Measurements from ENCODE around the gene VSX2. TPM values are rescaled to one million over a fixed set of nuclear protein-coding genes. Genes with fewer than 3 reads are reported as not detected.

The VSX2 gene
- total and polyA plus RNA-seq, 4 donors = not detected

DNA sequence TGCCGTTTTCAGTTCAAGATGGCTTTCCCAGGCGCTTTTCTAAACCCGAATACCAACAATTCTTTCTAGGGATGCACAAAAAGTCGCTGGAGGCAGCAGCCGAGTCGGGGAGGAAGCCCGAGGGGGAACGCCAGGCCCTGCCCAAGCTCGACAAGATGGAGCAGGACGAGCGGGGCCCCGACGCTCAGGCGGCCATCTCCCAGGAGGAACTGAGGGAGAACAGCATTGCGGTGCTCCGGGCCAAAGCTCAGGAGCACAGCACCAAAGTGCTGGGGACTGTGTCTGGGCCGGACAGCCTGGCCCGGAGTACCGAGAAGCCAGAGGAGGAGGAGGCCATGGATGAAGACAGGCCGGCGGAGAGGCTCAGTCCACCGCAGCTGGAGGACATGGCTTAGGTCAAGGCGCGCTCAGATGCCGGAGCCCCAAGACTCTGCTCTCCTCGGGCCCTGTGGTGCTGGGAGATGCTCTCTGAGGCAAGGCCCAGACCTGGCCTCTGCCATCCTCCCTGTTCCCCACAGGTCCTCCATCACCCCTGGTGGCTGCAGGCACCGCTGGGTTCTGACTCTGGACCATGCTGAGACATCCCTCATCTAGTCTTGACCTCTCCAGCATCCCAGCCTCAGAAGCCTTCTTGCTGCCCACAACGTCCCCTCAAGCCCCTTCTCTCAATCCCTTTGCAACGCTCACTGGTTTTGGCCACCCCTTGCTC, 21.4 kb downstream of the VSX2 start:
- DNase-seq = no peak
- no peak overlapping the region for H3K27ac ChIP-seq (ENCODE audit: low read depth in 1 of 2, low read length in 1 of 2)
- no peak overlapping the region for H3K9ac ChIP-seq (ENCODE audit: insufficient read depth in 1 of 2, low read length in 2 of 2)
- H3K4me3 ChIP-seq = no peak overlapping the region
- H3K36me3 ChIP-seq (ENCODE audit: control insufficient read depth in 4 of 4, insufficient read depth in 4 of 4, low read length in 4 of 4) = no peaks in the 10 kb centered on the region
- TF ChIP-seq, protein P1, sequence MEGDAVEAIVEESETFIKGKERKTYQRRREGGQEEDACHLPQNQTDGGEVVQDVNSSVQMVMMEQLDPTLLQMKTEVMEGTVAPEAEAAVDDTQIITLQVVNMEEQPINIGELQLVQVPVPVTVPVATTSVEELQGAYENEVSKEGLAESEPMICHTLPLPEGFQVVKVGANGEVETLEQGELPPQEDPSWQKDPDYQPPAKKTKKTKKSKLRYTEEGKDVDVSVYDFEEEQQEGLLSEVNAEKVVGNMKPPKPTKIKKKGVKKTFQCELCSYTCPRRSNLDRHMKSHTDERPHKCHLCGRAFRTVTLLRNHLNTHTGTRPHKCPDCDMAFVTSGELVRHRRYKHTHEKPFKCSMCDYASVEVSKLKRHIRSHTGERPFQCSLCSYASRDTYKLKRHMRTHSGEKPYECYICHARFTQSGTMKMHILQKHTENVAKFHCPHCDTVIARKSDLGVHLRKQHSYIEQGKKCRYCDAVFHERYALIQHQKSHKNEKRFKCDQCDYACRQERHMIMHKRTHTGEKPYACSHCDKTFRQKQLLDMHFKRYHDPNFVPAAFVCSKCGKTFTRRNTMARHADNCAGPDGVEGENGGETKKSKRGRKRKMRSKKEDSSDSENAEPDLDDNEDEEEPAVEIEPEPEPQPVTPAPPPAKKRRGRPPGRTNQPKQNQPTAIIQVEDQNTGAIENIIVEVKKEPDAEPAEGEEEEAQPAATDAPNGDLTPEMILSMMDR (IDR thresholded peaks at IDR 0.05; ENCODE audit: control extremely low read depth, extremely low read depth) = no peak
- H3K9me3 ChIP-seq (ENCODE audit: control insufficient read depth in 4 of 4, insufficient read depth in 3 of 4, low read length in 3 of 4) = no peaks in the 10 kb centered on the region
- ATAC-seq (ENCODE audit: insufficient read depth, low FRiP score) = no peak
- WGBS, 2 donors = 94 to 96% methylated on average over 29 of the region's 29 CpGs
- peaks cover 0 to 7% (median 0%) of the 10 kb centered on the region in 5 donors for H3K4me1 ChIP-seq (ENCODE audit: control insufficient read depth in 5 of 5, insufficient read depth in 5 of 5, low read length in 5 of 5)
- H3K27me3 ChIP-seq (ENCODE audit: control insufficient read depth in 3 of 3, insufficient read depth in 3 of 3, low read length in 2 of 3) = peaks cover 0 to 9% (median 0%) of the 10 kb centered on the region in 3 donors

DNA sequence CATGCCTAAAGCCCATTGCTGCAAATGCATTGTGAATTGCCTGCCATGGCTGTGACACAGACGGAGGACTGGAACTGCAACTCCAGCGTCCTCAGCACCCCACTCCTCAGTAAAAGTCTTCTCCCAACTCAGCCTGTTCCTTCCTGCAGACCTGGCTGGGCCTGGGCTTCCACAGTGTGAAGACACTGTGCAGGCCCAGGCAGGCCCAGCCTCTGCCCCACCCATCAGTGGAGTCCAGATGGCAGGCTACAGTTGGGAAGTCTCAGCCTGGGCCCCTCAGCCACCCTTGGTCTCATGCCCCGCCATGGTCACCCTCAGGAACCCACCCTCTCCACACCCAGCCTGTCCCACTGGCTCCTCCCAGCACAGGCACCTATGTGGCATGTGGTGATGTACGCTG, 22.0 kb downstream of the VSX2 start:
- WGBS, 2 donors = 78 to 91% methylated on average over 4 of the region's 4 CpGs
- Histone ChIP-seq H3K27me3 (ENCODE audit: control insufficient read depth in 3 of 3, insufficient read depth in 3 of 3, low read length in 2 of 3) (peaks cover 0 to 9% (median 0%) of the 10 kb centered on the region in 3 donors), H3K9me3 (ENCODE audit: control insufficient read depth in 4 of 4, insufficient read depth in 3 of 4, low read length in 3 of 4) (no peaks in the 10 kb centered on the region), H3K4me3 (no peak overlapping the region), H3K4me1 (ENCODE audit: control insufficient read depth in 5 of 5, insufficient read depth in 5 of 5, low read length in 5 of 5) (peaks cover 0 to 7% (median 0%) of the 10 kb centered on the region in 5 donors), H3K27ac (ENCODE audit: low read depth in 1 of 2, low read length in 1 of 2) (no peak overlapping the region), H3K9ac (ENCODE audit: insufficient read depth in 1 of 2, low read length in 2 of 2) (no peak overlapping the region), H3K36me3 (ENCODE audit: control insufficient read depth in 4 of 4, insufficient read depth in 4 of 4, low read length in 4 of 4) (no peaks in the 10 kb centered on the region)
- ATAC-seq (ENCODE audit: insufficient read depth, low FRiP score) (no peak), DNase-seq (no peak)
- TF ChIP-seq, protein P1 (IDR thresholded peaks at IDR 0.05; ENCODE audit: control extremely low read depth, extremely low read depth) = no peak

DNA sequence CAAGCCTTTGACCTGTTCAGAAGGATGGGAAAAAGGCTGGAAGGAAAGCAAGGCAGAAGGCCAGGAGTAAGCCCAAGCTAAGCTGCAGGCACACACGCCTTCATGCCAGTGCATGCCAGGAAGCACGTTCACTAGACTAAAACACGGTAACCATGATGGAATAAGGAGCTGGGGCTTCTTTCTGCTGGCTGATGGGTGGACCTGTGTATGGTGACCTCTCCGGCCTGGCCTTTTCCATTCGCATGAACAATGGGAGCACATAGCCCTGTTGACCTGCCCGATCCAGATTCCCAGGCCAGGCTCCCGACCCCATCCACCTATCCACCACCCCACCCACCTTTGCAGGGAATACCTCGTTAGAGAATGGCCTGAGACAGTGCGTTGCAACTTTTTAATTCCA, 22.8 kb downstream of the VSX2 start:
- Histone ChIP-seq H3K36me3 (ENCODE audit: control insufficient read depth in 4 of 4, insufficient read depth in 4 of 4, low read length in 4 of 4) (no peaks in the 10 kb centered on the region), H3K9me3 (ENCODE audit: control insufficient read depth in 4 of 4, insufficient read depth in 3 of 4, low read length in 3 of 4) (no peaks in the 10 kb centered on the region), H3K9ac (ENCODE audit: insufficient read depth in 1 of 2, low read length in 2 of 2) (no peak overlapping the region), H3K4me3 (no peak overlapping the region), H3K27me3 (ENCODE audit: control insufficient read depth in 3 of 3, insufficient read depth in 3 of 3, low read length in 2 of 3) (peaks cover 0 to 9% (median 0%) of the 10 kb centered on the region in 3 donors), H3K4me1 (ENCODE audit: control insufficient read depth in 5 of 5, insufficient read depth in 5 of 5, low read length in 5 of 5) (peaks cover 0 to 4% (median 0%) of the 10 kb centered on the region in 5 donors), H3K27ac (ENCODE audit: low read depth in 1 of 2, low read length in 1 of 2) (no peak overlapping the region)
- DNase-seq (no peak), ATAC-seq (ENCODE audit: insufficient read depth, low FRiP score) (no peak)
- 93 to 96% methylated on average over 9 of the region's 9 CpGs for WGBS, 2 donors
- TF ChIP-seq, protein P1 (IDR thresholded peaks at IDR 0.05; ENCODE audit: control extremely low read depth, extremely low read depth) = no peak

Measured in lung (tissue), 12 donors.